Neutrophil (primary cell): Measurements from ENCODE around the gene TRIM15.

Experiments
- H3K27ac ChIP-seq: fragments of 200-600 bp; sonication (generic); 2 replicates; pipeline ENCODE4 v1.5.1; 2016; ENCODE audit warnings: mild to moderate bottlenecking, moderate library complexity
- H3K27me3 ChIP-seq: fragments of 200-600 bp; sonication (generic); 2 replicates; pipeline ENCODE4 v1.6.0; 2016; ENCODE audit warnings: mild to moderate bottlenecking
- H3K36me3 ChIP-seq: fragments of 200-600 bp; sonication (generic); 2 replicates; pipeline ENCODE4 v1.5.1; 2017
- H3K4me1 ChIP-seq, 2 experiments: fragments of 200-600 bp in 1 of 2; sonication (generic) in 1 of 2; 1 replicate in 1 of 2; 2 replicates in 1 of 2; pipeline versions ENCODE4 v1.5.1 to v1.6.1; 2013 to 2016; ENCODE audit warnings: low read depth in 1 of 2, low read length in 1 of 2, mild to moderate bottlenecking in 1 of 2, moderate library complexity in 1 of 2; ENCODE audit not compliant: control insufficient read depth in 1 of 2, insufficient read depth in 1 of 2
- H3K4me3 ChIP-seq, 2 experiments: fragments of 200-600 bp in 1 of 2; sonication (generic) in 1 of 2; 1 replicate in 1 of 2; 2 replicates in 1 of 2; pipeline ENCODE4 v1.5.1; 2013 to 2016; ENCODE audit warnings: low read depth in 1 of 2, low read length in 1 of 2, mild to moderate bottlenecking in 1 of 2, moderate library complexity in 1 of 2
- H3K9me3 ChIP-seq: fragments of 200-600 bp; sonication (generic); 2 replicates; pipeline ENCODE4 v1.5.1; 2016
- CTCF ChIP-seq: fragments of 200-600 bp; sonication (generic); IDR thresholded peaks from 2 replicates; pipeline ENCODE4 v1.5.1; 2016; ENCODE audit warnings: antibody characterized with exemption

TRIM15 gene

GRCh38 chr6:30157581-30157980 is 5.8 kb upstream of the TRIM15 start:
- Histone ChIP-seq H3K4me1 (peaks cover 11 to 18% of the 10 kb centered on the region in 2 experiments), H3K27ac (no peak overlapping the region), H3K36me3 (no peaks in the 10 kb centered on the region), H3K27me3 (peaks cover 13% of the 10 kb centered on the region), H3K9me3 (no peaks in the 10 kb centered on the region), H3K4me3 (no peak overlapping the region)
- TF ChIP-seq CTCF = no peak

GRCh38 chr6:30157999-30158398 is 5.3 kb upstream of the TRIM15 start:
- Histone ChIP-seq H3K9me3 (no peaks in the 10 kb centered on the region), H3K4me3 (no peak overlapping the region), H3K27me3 (peaks cover 13% of the 10 kb centered on the region), H3K27ac (no peak overlapping the region), H3K36me3 (no peaks in the 10 kb centered on the region), H3K4me1 (peaks cover 8 to 14% of the 10 kb centered on the region in 2 experiments)
- TF ChIP-seq CTCF = no peak

- H3K36me3 ChIP-seq = no peaks in the 10 kb centered on the region
- H3K4me1 ChIP-seq = peaks cover 3 to 9% of the 10 kb centered on the region in 2 experiments
- H3K4me3 ChIP-seq = no peak overlapping the region
- no peaks in the 10 kb centered on the region for H3K9me3 ChIP-seq
- H3K27ac ChIP-seq = no peak overlapping the region
- TF ChIP-seq CTCF = no peak
- H3K27me3 ChIP-seq = peaks cover 13% of the 10 kb centered on the region
These were observed 4.8 kb upstream of the TRIM15 start for GRCh38 chr6:30158475-30159040.

- Histone ChIP-seq H3K27me3 (peaks cover 13% of the 10 kb centered on the region), H3K36me3 (no peaks in the 10 kb centered on the region), H3K4me1 (peaks cover 0 to 5% of the 10 kb centered on the region in 2 experiments), H3K9me3 (no peaks in the 10 kb centered on the region), H3K4me3 (no peak overlapping the region), H3K27ac (no peak overlapping the region)
- TF ChIP-seq CTCF = no peak
These were observed 3.1 kb upstream of the TRIM15 start for GRCh38 chr6:30160008-30160784.

- no peak for TF ChIP-seq CTCF
- H3K4me3 ChIP-seq = no peak within 1 kb of the TSS
These were observed 2.4 kb upstream of the TRIM15 start, which contains the start of gene TRIM10 for GRCh38 chr6:30160785-30161531. Gene TRIM10, minus strand, starts transcription at chr6:30161211. Its CDS starts 353 bp downstream, at chr6:30160858.

More at GRCh38 chr6:30160785-30161531, 2.4 kb upstream of the TRIM15 start, which contains the start of gene TRIM10:
- H3K4me1 ChIP-seq = peaks cover 0 to 5% of the 10 kb centered on the region in 2 experiments
- no peaks in the 10 kb centered on the region for H3K9me3 ChIP-seq
- no peaks in the 10 kb centered on the region for H3K36me3 ChIP-seq
- no peak within 1 kb of the TSS for H3K27ac ChIP-seq
- peaks cover 9% of the 10 kb centered on the region for H3K27me3 ChIP-seq
